ENCODE measurements around the gene DDIAS.

GRCh38 chr11:82854242-82854641, 47.3 kb upstream of the DDIAS start:
- no peak for TF ChIP-seq POLR2A (IDR thresholded peaks at IDR 0.05)
- TF ChIP-seq, protein P1, sequence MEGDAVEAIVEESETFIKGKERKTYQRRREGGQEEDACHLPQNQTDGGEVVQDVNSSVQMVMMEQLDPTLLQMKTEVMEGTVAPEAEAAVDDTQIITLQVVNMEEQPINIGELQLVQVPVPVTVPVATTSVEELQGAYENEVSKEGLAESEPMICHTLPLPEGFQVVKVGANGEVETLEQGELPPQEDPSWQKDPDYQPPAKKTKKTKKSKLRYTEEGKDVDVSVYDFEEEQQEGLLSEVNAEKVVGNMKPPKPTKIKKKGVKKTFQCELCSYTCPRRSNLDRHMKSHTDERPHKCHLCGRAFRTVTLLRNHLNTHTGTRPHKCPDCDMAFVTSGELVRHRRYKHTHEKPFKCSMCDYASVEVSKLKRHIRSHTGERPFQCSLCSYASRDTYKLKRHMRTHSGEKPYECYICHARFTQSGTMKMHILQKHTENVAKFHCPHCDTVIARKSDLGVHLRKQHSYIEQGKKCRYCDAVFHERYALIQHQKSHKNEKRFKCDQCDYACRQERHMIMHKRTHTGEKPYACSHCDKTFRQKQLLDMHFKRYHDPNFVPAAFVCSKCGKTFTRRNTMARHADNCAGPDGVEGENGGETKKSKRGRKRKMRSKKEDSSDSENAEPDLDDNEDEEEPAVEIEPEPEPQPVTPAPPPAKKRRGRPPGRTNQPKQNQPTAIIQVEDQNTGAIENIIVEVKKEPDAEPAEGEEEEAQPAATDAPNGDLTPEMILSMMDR (IDR thresholded peaks at IDR 0.05 in 8 of 11, conservative IDR thresholded peaks at IDR 0.05 in 3 of 11), result no peak
